ENCODE measurements around the gene TRIM44.

Gene TRIM44

GRCh38 chr11:35748644-35749043, 86.1 kb downstream of the TRIM44 start:
- H3K4me3 ChIP-seq (ENCODE audit: insufficient read depth, low read length, poor library complexity, severe bottlenecking) = no peak overlapping the region
- H3K36me3 ChIP-seq (ENCODE audit: low read length) = no peaks in the 10 kb centered on the region
- no peak overlapping the region for H2AFZ ChIP-seq (ENCODE audit: low read depth, low read length, severe bottlenecking)
- no peak for TF ChIP-seq EZH2phosphoT487 (conservative IDR thresholded peaks at IDR 0.05; ENCODE audit: low read length)
- TF ChIP-seq, protein P1, sequence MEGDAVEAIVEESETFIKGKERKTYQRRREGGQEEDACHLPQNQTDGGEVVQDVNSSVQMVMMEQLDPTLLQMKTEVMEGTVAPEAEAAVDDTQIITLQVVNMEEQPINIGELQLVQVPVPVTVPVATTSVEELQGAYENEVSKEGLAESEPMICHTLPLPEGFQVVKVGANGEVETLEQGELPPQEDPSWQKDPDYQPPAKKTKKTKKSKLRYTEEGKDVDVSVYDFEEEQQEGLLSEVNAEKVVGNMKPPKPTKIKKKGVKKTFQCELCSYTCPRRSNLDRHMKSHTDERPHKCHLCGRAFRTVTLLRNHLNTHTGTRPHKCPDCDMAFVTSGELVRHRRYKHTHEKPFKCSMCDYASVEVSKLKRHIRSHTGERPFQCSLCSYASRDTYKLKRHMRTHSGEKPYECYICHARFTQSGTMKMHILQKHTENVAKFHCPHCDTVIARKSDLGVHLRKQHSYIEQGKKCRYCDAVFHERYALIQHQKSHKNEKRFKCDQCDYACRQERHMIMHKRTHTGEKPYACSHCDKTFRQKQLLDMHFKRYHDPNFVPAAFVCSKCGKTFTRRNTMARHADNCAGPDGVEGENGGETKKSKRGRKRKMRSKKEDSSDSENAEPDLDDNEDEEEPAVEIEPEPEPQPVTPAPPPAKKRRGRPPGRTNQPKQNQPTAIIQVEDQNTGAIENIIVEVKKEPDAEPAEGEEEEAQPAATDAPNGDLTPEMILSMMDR (IDR thresholded peaks at IDR 0.05; ENCODE audit: insufficient read depth, low read length, poor library complexity, severe bottlenecking) = no peak
- no peaks in the 10 kb centered on the region for H3K9me2 ChIP-seq (replicated peaks; ENCODE audit: insufficient read depth, low read length)
- no peaks in the 10 kb centered on the region for H3F3A ChIP-seq (ENCODE audit: insufficient read depth)
- H3K9me3 ChIP-seq (ENCODE audit: insufficient read depth, low read length) = no peaks in the 10 kb centered on the region
- H3K4me2 ChIP-seq (ENCODE audit: low read depth, low read length, poor library complexity, severe bottlenecking) = no peak overlapping the region
- H3K79me2 ChIP-seq (ENCODE audit: insufficient read depth, low read length) = no peaks in the 10 kb centered on the region
- H4K20me1 ChIP-seq (ENCODE audit: low read depth, low read length) = no peaks in the 10 kb centered on the region
- H3K9ac ChIP-seq (ENCODE audit: low read length) = no peak overlapping the region
- no peaks in the 10 kb centered on the region for H3K27me3 ChIP-seq (ENCODE audit: low read length)
- no peak overlapping the region for H3K27ac ChIP-seq (ENCODE audit: low read depth, low read length)

GRCh38 chr11:35750315-35750714, 87.7 kb downstream of the TRIM44 start:
- H3K27me3 ChIP-seq (ENCODE audit: low read length) = no peaks in the 10 kb centered on the region
- no peak overlapping the region for H3K9ac ChIP-seq (ENCODE audit: low read length)
- H3K4me3 ChIP-seq (ENCODE audit: insufficient read depth, low read length, poor library complexity, severe bottlenecking) = no peak overlapping the region
- no peaks in the 10 kb centered on the region for H3K79me2 ChIP-seq (ENCODE audit: insufficient read depth, low read length)
- no peaks in the 10 kb centered on the region for H3K9me2 ChIP-seq (replicated peaks; ENCODE audit: insufficient read depth, low read length)
- no peaks in the 10 kb centered on the region for H3F3A ChIP-seq (ENCODE audit: insufficient read depth)
- H4K20me1 ChIP-seq (ENCODE audit: low read depth, low read length) = no peaks in the 10 kb centered on the region
- H3K4me2 ChIP-seq (ENCODE audit: low read depth, low read length, poor library complexity, severe bottlenecking) = no peak overlapping the region
- TF ChIP-seq, protein P1 (IDR thresholded peaks at IDR 0.05; ENCODE audit: insufficient read depth, low read length, poor library complexity, severe bottlenecking) = no peak
- TF ChIP-seq EZH2phosphoT487 (conservative IDR thresholded peaks at IDR 0.05; ENCODE audit: low read length) = no peak
- no peaks in the 10 kb centered on the region for H3K36me3 ChIP-seq (ENCODE audit: low read length)
- H3K9me3 ChIP-seq (ENCODE audit: insufficient read depth, low read length) = no peaks in the 10 kb centered on the region
- H2AFZ ChIP-seq (ENCODE audit: low read depth, low read length, severe bottlenecking) = no peak overlapping the region
- no peak overlapping the region for H3K27ac ChIP-seq (ENCODE audit: low read depth, low read length)

- TF ChIP-seq EZH2phosphoT487 (conservative IDR thresholded peaks at IDR 0.05; ENCODE audit: low read length) = no peak
- TF ChIP-seq, protein P1 (IDR thresholded peaks at IDR 0.05; ENCODE audit: insufficient read depth, low read length, poor library complexity, severe bottlenecking) = no peak
- Histone ChIP-seq H4K20me1 (ENCODE audit: low read depth, low read length) (no peaks in the 10 kb centered on the region), H3K9me2 (replicated peaks; ENCODE audit: insufficient read depth, low read length) (no peaks in the 10 kb centered on the region), H3K27me3 (ENCODE audit: low read length) (no peaks in the 10 kb centered on the region), H3K4me3 (ENCODE audit: insufficient read depth, low read length, poor library complexity, severe bottlenecking) (no peak overlapping the region), H3K79me2 (ENCODE audit: insufficient read depth, low read length) (no peaks in the 10 kb centered on the region), H3K4me2 (ENCODE audit: low read depth, low read length, poor library complexity, severe bottlenecking) (no peak overlapping the region), H3K27ac (ENCODE audit: low read depth, low read length) (no peak overlapping the region), H3F3A (ENCODE audit: insufficient read depth) (no peaks in the 10 kb centered on the region), H3K9ac (ENCODE audit: low read length) (no peak overlapping the region), H2AFZ (ENCODE audit: low read depth, low read length, severe bottlenecking) (no peak overlapping the region), H3K9me3 (ENCODE audit: insufficient read depth, low read length) (no peaks in the 10 kb centered on the region), H3K36me3 (ENCODE audit: low read length) (no peaks in the 10 kb centered on the region)
Observed at GRCh38 chr11:35750981-35751663, 88.5 kb downstream of the TRIM44 start.

Data from SU-DHL-6 (cell line).